Stimulated activated CD4-positive, alpha-beta T cell treated with anti-CD3 and anti-CD28 coated beads, Interleukin-4, amount 100 ng/mL, for 48 hours (primary cell): ENCODE data around the gene POLR3E.
"Not testable (repeated sequence)": the region's sequence is repeated elsewhere in the genome, so short reads cannot be mapped to it uniquely, and the experiment has no call there.

ENCODE experiments used
- DNase-seq, 2 donors: peaks; one replicate each; pipeline ENCODE4 v3.0.0-alpha.2; 2020; ENCODE audit warnings: low read depth in 2 of 2

Gene POLR3E

GRCh38 chr16:22293137-22294106 lies 3.8 kb upstream of the POLR3E start:
- DNase-seq = no peak

- DNase-seq = no peak
Observed at GRCh38 chr16:22296225-22297113, 740 bp upstream of the POLR3E start.

GRCh38 chr16:22297871-22298733 lies 893 bp downstream of the POLR3E start:
- DNase-seq = peak; percentile 58 to 64

- no peak for DNase-seq
Observed at GRCh38 chr16:22299036-22299435, 1.8 kb downstream of the POLR3E start.

- peak; percentile 18 to 30 for DNase-seq
Observed at GRCh38 chr16:22300427-22301071, 3.3 kb downstream of the POLR3E start.

DNA sequence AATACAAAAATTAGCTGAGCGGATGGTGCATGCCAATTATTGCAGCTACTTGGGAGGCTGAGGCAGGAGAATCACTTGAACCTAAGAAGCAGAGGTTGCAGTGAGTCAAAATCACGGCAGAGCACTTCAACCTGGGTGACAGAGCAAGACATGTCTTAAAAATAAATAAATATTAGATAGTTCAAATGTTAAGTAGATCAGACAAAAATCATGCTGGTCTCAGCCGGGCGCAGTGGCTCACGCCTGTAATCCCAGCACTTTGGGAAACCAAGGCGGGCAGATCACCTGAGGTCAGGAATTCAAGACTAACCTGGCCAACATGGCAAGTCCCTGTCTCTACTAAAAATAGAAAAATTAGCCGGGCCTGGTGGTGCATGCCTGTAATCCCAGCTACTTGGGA lies 4.2 kb downstream of the POLR3E start:
- not testable (repeated sequence) for DNase-seq

- no peak for DNase-seq
Observed at GRCh38 chr16:22302776-22303363, 5.7 kb downstream of the POLR3E start.

- DNase-seq = no peak
Observed at GRCh38 chr16:22304411-22304810, 7.2 kb downstream of the POLR3E start.

DNA sequence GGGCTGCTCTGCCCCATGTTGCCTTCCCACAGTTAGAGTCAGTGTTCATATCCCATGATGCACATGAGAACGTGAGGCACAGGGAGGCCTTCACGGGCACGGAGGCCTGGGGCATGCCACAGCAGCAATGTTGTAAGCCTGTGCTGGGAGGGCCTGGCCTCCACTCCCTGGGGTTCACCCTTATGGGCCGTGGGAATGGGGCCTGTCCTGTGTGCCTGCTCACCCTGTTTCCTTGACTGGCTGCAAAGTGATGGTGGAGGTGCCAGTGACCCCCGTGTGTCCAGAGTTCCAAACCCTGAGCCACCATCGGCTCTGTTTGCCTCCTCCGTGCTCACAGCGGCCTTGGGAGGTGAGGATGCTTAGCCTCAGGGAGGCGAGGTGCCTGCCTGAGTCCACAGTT lies 9.6 kb downstream of the POLR3E start:
- no peak for DNase-seq

DNA sequence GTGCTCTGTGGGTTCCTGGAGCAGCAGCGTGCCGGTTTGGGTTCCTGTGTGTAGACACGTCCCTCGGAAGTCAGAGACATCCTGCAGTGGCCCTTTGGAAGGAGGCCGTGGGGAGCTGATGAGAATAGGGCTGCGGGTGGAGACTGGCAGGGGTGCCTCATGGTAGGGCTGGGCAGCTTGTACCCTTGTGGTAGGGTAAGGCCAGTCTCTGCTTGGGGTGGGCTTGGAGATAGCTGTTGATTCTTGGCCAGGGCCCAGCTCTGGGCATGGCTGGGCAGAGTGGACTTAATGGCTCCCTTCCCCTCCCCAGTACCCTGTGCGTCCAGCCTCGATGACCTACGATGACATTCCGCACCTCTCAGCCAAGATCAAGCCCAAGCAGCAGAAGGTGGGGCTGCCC lies 10.6 kb downstream of the POLR3E start:
- no peak for DNase-seq

- DNase-seq = no peak
Observed at GRCh38 chr16:22308824-22309520, 11.8 kb downstream of the POLR3E start.

- no peak for DNase-seq
Observed at GRCh38 chr16:22311520-22311919, 14.3 kb downstream of the POLR3E start.

- no peak for DNase-seq
Observed at GRCh38 chr16:22312897-22313781, 15.9 kb downstream of the POLR3E start.

- no peak for DNase-seq
Observed at GRCh38 chr16:22313876-22314470, 16.8 kb downstream of the POLR3E start.

DNA sequence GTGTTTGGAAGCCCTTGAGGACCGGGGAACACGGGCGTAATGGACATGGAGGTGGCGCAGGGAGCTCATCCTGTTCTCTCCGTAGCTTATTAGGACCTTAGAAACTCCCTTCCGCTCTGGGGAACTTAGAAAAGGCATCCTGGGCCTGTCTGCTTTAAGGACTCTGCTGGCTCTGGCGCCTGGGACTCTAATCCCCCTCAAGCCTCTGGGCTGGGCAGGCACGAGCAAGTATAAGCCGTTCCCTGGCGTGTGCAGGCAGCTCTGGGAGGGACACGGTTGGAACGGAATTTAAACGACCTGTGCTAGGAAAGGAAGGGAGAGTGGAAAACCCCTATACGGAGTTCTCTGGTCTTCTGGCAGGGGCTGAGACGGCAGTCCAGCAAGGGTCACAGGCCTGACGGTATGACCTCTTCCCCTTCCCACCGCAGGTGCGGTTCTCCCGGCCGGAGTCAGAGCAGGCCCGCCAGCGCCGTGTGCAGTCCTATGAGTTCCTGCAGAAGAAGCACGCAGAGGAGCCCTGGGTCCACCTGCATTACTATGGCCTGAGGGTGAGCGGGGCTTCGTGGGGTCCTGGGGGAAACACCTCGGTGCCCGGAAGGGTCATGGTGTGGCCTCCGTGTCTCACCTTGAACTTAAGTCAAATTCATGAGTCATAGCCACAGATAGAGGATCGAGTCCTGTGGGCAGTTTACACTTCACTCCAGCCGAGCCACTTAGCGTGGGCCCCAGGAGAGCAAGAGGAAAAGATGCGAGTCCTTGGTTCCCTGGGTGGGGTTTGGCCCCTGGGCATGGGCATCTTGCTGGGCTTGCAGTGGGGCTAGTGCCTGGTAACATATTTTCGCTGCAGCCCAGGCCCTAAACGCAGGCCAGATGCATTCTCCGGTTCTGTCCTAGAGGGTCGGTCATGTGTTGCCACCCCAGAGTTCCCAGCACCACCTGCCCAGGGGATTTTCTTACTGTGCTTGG lies 17.7 kb downstream of the POLR3E start:
- no peak for DNase-seq

GRCh38 chr16:22315979-22316378 lies 18.8 kb downstream of the POLR3E start:
- no peak for DNase-seq

DNA sequence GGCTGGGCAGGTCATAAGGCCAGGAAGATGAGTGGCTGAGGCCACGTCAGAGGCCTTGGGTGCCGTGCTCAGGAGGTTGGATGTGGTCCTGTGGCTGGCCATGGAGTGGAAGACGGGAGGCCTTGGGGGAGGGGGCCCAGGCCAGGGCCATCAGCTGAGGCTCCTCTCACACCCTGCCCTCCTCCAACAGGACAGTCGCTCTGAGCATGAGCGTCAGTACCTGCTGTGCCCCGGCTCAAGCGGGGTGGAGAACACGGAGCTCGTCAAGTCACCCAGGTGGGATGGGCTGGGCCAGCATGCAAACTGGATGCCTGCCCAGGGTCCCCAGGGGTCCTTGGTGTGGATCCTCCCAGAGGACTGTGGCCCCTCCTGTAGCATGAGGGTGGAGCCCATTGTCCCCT lies 19.2 kb downstream of the POLR3E start:
- no peak for DNase-seq
